Neural cell (in vitro differentiated cells): ENCODE measurements around the gene NDEL1. TPM values are rescaled to one million over a fixed set of nuclear protein-coding genes. Genes with fewer than 3 reads are reported as not detected.

ENCODE experiments used
- H2AFZ ChIP-seq: fragments of 200-600, 300-800 bp; sonication (generic), shearing (Covaris generic); 2 replicates; pipeline ENCODE4 v1.6.0; 2014; ENCODE audit warnings: low read depth, mild to moderate bottlenecking, antibody characterized with exemption, low read length, moderate library complexity
- H3F3A ChIP-seq: fragments of 200-600 bp; shearing (Covaris generic); 2 replicates; pipeline ENCODE4 v1.6.1; 2016; ENCODE audit warnings: mild to moderate bottlenecking, moderate library complexity, mixed read lengths, antibody characterized with exemption, low read length; ENCODE audit not compliant: insufficient read depth, poor library complexity, severe bottlenecking
- H3K27ac ChIP-seq: fragments of 200-600, 300-800 bp; sonication (generic), shearing (Covaris generic); 2 replicates; pipeline ENCODE4 v1.5.1; 2014; ENCODE audit warnings: mild to moderate bottlenecking, low read length, moderate library complexity
- H3K27me3 ChIP-seq: fragments of 300-800, 200-600 bp; sonication (generic), shearing (Covaris generic); 2 replicates; pipeline ENCODE4 v1.6.0; 2014; ENCODE audit warnings: mild to moderate bottlenecking, low read depth, low read length, moderate library complexity; ENCODE audit not compliant: insufficient read depth
- H3K36me3 ChIP-seq: fragments of 300-800, 200-600 bp; sonication (generic), shearing (Covaris generic); 2 replicates; pipeline ENCODE4 v1.5.1; 2014; ENCODE audit warnings: mild to moderate bottlenecking, antibody characterized with exemption, low read length, moderate library complexity; ENCODE audit not compliant: insufficient read depth
- H3K4me2 ChIP-seq: fragments of 300-800, 200-600 bp; sonication (generic), shearing (Covaris generic); 2 replicates; pipeline ENCODE4 v1.6.0; 2014; ENCODE audit warnings: mild to moderate bottlenecking, low read length
- H3K4me3 ChIP-seq: fragments of 300-800, 200-600 bp; sonication (generic), shearing (Covaris generic); 2 replicates; pipeline ENCODE4 v1.5.1; 2014; ENCODE audit warnings: mild to moderate bottlenecking, low read length, moderate library complexity
- H3K79me2 ChIP-seq: fragments of 200-600 bp; shearing (Covaris generic); replicated peaks from 2 replicates; pipeline ENCODE4 v1.6.0; 2014; ENCODE audit warnings: mild to moderate bottlenecking, low read length, moderate library complexity; ENCODE audit not compliant: insufficient read depth
- H3K9ac ChIP-seq: fragments of 300-800, 200-600 bp; sonication (generic), shearing (Covaris generic); 2 replicates; pipeline ENCODE4 v1.6.1; 2016; ENCODE audit warnings: mild to moderate bottlenecking, low read length, mixed read lengths
- H3K9me2 ChIP-seq: fragments of 200-600 bp; shearing (Covaris generic); 2 replicates; pipeline ENCODE4 v1.6.1; 2016; ENCODE audit warnings: mild to moderate bottlenecking, low read length, mixed read lengths; ENCODE audit not compliant: insufficient read depth
- H3K9me3 ChIP-seq: fragments of 200-600, 300-800 bp; sonication (generic), shearing (Covaris generic); 2 replicates; pipeline ENCODE4 v1.6.1; 2016; ENCODE audit warnings: mild to moderate bottlenecking, mixed run types, low read length, moderate library complexity, mixed read lengths
- H4K20me1 ChIP-seq: fragments of 200-600 bp; shearing (Covaris generic); 2 replicates; pipeline ENCODE4 v1.6.1; 2016; ENCODE audit warnings: mild to moderate bottlenecking, mixed run types; ENCODE audit not compliant: insufficient read depth
- EP300 ChIP-seq: fragments of 450-650 bp; conservative IDR thresholded peaks from 2 replicates; pipeline ENCODE4 v1.6.1; 2014; ENCODE audit warnings: antibody characterized with exemption, mild to moderate bottlenecking, moderate library complexity; ENCODE audit not compliant: poor library complexity, severe bottlenecking
- EZH2 ChIP-seq: fragments of 200-600, 300-800 bp; shearing (Covaris generic), sonication (generic); IDR thresholded peaks from 2 replicates; pipeline ENCODE4 v1.6.1; 2014; ENCODE audit warnings: antibody characterized with exemption, low read length, borderline replicate concordance, mild to moderate bottlenecking; ENCODE audit not compliant: insufficient read depth, poor library complexity, severe bottlenecking
- MXI1 ChIP-seq: fragments of 450-650 bp; conservative IDR thresholded peaks from 2 replicates; pipeline ENCODE4 v1.6.1; 2014; ENCODE audit warnings: antibody characterized with exemption, mild to moderate bottlenecking; ENCODE audit not compliant: poor library complexity, severe bottlenecking
- POLR2AphosphoS5 ChIP-seq: IDR thresholded peaks from 2 replicates; pipeline ENCODE4 v1.6.1; 2012
- RAD21 ChIP-seq: fragments of 450-650 bp; conservative IDR thresholded peaks from 2 replicates; pipeline ENCODE4 v1.6.1; 2014; ENCODE audit warnings: antibody characterized with exemption, mild to moderate bottlenecking, moderate library complexity
- REST ChIP-seq: IDR thresholded peaks from 2 replicates; pipeline ENCODE4 v1.6.1; 2012; ENCODE audit warnings: borderline replicate concordance
- SMC3 ChIP-seq: fragments of 450-650 bp; conservative IDR thresholded peaks from 2 replicates; pipeline ENCODE4 v1.6.1; 2014; ENCODE audit warnings: antibody characterized with exemption, mild to moderate bottlenecking, moderate library complexity; ENCODE audit not compliant: poor library complexity
- TAF1 ChIP-seq: IDR thresholded peaks from 2 replicates; pipeline ENCODE4 v1.6.1; 2012; ENCODE audit warnings: low read depth
- polyA plus RNA-seq: library from polyadenylated mRNA; depleted of rRNA; stranded (reverse); fragments of >200 nt; gene quantifications from 2 replicates; pipeline ENCODE4 v1.2.3, GENCODE V29; 2014
- TF ChIP-seq, protein P1 (sequence below): fragments of 450-650 bp; IDR thresholded peaks from 2 replicates; pipeline ENCODE4 v1.5.1; 2014; ENCODE audit warnings: antibody characterized with exemption, mild to moderate bottlenecking, moderate library complexity; ENCODE audit not compliant: poor library complexity, severe bottlenecking

The NDEL1 gene
- polyA plus RNA-seq, 1 donor from 2014 or later: 25.7 TPM

DNA sequence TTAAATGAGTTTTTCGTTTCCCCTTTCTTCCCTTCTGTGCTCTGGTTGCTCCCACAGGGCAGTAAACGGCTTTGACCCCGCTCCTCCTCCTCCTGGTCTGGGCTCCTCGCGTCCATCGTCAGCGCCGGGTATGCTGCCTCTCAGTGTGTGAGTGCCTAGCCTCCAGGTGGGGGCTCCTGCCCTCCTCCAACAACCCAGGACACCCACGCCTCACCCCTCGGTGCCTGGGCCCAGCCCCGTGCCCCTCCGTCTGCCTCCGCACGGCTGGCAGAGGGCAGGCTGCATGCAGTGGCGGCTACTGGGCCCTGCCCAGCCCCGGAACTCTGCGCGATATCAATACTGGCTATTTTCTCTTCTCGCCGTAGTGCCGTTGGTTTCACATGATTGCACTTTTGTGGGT, 31.2 kb downstream of the NDEL1 start:
- Histone ChIP-seq H3K27ac (no peak overlapping the region), H3K36me3 (peaks cover 6% of the 10 kb centered on the region), H3K9me3 (no peaks in the 10 kb centered on the region), H3K9ac (no peak overlapping the region), H4K20me1 (no peaks in the 10 kb centered on the region), H3K79me2 (no peaks in the 10 kb centered on the region), H2AFZ (no peak overlapping the region), H3F3A (no peaks in the 10 kb centered on the region), H3K4me2 (no peak overlapping the region), H3K27me3 (no peaks in the 10 kb centered on the region), H3K4me3 (no peak overlapping the region), H3K9me2 (no peaks in the 10 kb centered on the region)
- TF ChIP-seq, protein P1, sequence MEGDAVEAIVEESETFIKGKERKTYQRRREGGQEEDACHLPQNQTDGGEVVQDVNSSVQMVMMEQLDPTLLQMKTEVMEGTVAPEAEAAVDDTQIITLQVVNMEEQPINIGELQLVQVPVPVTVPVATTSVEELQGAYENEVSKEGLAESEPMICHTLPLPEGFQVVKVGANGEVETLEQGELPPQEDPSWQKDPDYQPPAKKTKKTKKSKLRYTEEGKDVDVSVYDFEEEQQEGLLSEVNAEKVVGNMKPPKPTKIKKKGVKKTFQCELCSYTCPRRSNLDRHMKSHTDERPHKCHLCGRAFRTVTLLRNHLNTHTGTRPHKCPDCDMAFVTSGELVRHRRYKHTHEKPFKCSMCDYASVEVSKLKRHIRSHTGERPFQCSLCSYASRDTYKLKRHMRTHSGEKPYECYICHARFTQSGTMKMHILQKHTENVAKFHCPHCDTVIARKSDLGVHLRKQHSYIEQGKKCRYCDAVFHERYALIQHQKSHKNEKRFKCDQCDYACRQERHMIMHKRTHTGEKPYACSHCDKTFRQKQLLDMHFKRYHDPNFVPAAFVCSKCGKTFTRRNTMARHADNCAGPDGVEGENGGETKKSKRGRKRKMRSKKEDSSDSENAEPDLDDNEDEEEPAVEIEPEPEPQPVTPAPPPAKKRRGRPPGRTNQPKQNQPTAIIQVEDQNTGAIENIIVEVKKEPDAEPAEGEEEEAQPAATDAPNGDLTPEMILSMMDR: no peak

GRCh38 chr17:8467527-8467926, 31.8 kb downstream of the NDEL1 start:
- no peak overlapping the region for H3K4me3 ChIP-seq
- no peak overlapping the region for H3K27ac ChIP-seq
- no peaks in the 10 kb centered on the region for H3K79me2 ChIP-seq
- H3F3A ChIP-seq: no peaks in the 10 kb centered on the region
- no peaks in the 10 kb centered on the region for H3K27me3 ChIP-seq
- TF ChIP-seq EP300: no peak
- TF ChIP-seq REST: no peak
- no peak for TF ChIP-seq TAF1
- no peak for TF ChIP-seq POLR2AphosphoS5
- TF ChIP-seq, protein P1: no peak
- TF ChIP-seq RAD21: no peak
- no peak for TF ChIP-seq EZH2
- TF ChIP-seq SMC3: no peak
- no peak for TF ChIP-seq MXI1
- peaks cover 6% of the 10 kb centered on the region for H3K36me3 ChIP-seq
- no peaks in the 10 kb centered on the region for H4K20me1 ChIP-seq
- H3K9ac ChIP-seq: no peak overlapping the region
- H3K4me2 ChIP-seq: no peak overlapping the region
- H3K9me3 ChIP-seq: no peaks in the 10 kb centered on the region
- H3K9me2 ChIP-seq: no peaks in the 10 kb centered on the region
- no peak overlapping the region for H2AFZ ChIP-seq
